HUES48 (cell line): Measurements from ENCODE around the gene MALRD1.

Experiments
- H3K27ac ChIP-seq: one replicate; pipeline ENCODE4 v1.7.0; 2013; ENCODE audit warnings: low read depth, low read length, inconsistent platforms
- H3K27me3 ChIP-seq: 2 replicates; pipeline ENCODE4 v1.6.1; 2013; ENCODE audit warnings: mild to moderate bottlenecking, low read length; ENCODE audit not compliant: control insufficient read depth, insufficient read depth
- H3K36me3 ChIP-seq: 2 replicates; pipeline ENCODE4 v1.6.1; 2013; ENCODE audit warnings: low read length; ENCODE audit not compliant: control insufficient read depth, insufficient read depth
- H3K4me1 ChIP-seq: 2 replicates; pipeline ENCODE4 v1.6.1; 2013; ENCODE audit warnings: mild to moderate bottlenecking, low read length; ENCODE audit not compliant: control insufficient read depth, insufficient read depth
- H3K4me3 ChIP-seq: 2 replicates; pipeline ENCODE4 v1.5.1; 2013; ENCODE audit warnings: mild to moderate bottlenecking, low read depth, low read length
- H3K9ac ChIP-seq: 2 replicates; pipeline ENCODE4 v1.6.1; 2013; ENCODE audit warnings: mild to moderate bottlenecking, low read depth, low read length, moderate library complexity
- H3K9me3 ChIP-seq: 2 replicates; pipeline ENCODE4 v1.6.1; 2013; ENCODE audit warnings: low read length; ENCODE audit not compliant: control insufficient read depth, insufficient read depth

Gene MALRD1

GRCh38 chr10:19043431-19043830 is 5.2 kb upstream of the MALRD1 start:
- Histone ChIP-seq H3K27ac (no peak overlapping the region), H3K9ac (no peak overlapping the region), H3K4me3 (no peak overlapping the region), H3K4me1 (no peaks in the 10 kb centered on the region), H3K36me3 (no peaks in the 10 kb centered on the region), H3K27me3 (no peaks in the 10 kb centered on the region), H3K9me3 (no peaks in the 10 kb centered on the region)

- Histone ChIP-seq H3K27ac (no peak overlapping the region), H3K4me3 (no peak overlapping the region), H3K4me1 (no peaks in the 10 kb centered on the region), H3K9ac (no peak overlapping the region), H3K27me3 (no peaks in the 10 kb centered on the region), H3K36me3 (no peaks in the 10 kb centered on the region), H3K9me3 (no peaks in the 10 kb centered on the region)
Measured at GRCh38 chr10:19046679-19047078, 1.9 kb upstream of the MALRD1 start.

- Histone ChIP-seq H3K27ac (no peak overlapping the region), H3K27me3 (no peaks in the 10 kb centered on the region), H3K36me3 (no peaks in the 10 kb centered on the region), H3K4me1 (no peaks in the 10 kb centered on the region), H3K9ac (no peak overlapping the region), H3K4me3 (no peak overlapping the region), H3K9me3 (no peaks in the 10 kb centered on the region)
Measured at GRCh38 chr10:19048891-19049290, 290 bp downstream of the MALRD1 start.

DNA sequence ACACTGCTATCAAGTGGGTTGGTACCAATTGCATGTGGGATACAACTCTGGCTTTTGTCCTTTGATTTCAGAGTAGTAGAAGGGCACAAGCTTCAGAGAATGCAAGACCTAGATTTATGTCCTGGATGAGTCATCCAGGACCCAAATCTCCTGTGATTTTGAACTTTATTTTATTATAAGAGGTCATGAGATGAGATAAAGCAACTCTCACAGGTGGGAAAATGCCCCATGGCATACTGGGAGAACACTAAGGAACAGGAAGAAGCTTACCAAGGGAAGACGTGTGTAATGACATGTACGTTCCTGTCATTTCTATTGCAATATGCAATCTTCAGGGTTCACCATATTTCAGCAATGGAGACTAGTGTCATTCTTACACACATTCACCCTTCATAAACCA is 966 bp downstream of the MALRD1 start:
- Histone ChIP-seq H3K27ac (no peak overlapping the region), H3K4me1 (no peaks in the 10 kb centered on the region), H3K36me3 (no peaks in the 10 kb centered on the region), H3K27me3 (no peaks in the 10 kb centered on the region), H3K4me3 (no peak overlapping the region), H3K9me3 (no peaks in the 10 kb centered on the region), H3K9ac (no peak overlapping the region)

- Histone ChIP-seq H3K36me3 (no peaks in the 10 kb centered on the region), H3K27me3 (no peaks in the 10 kb centered on the region), H3K4me3 (no peak overlapping the region), H3K4me1 (no peaks in the 10 kb centered on the region), H3K9ac (no peak overlapping the region), H3K27ac (no peak overlapping the region), H3K9me3 (no peaks in the 10 kb centered on the region)
Measured at GRCh38 chr10:19054289-19054835, 5.8 kb downstream of the MALRD1 start.

- Histone ChIP-seq H3K4me1 (peaks cover 7% of the 10 kb centered on the region; the same call in 1 of the 2 replicates), H3K27ac (no peak overlapping the region), H3K27me3 (no peaks in the 10 kb centered on the region), H3K36me3 (no peaks in the 10 kb centered on the region), H3K9me3 (no peaks in the 10 kb centered on the region), H3K4me3 (no peak overlapping the region), H3K9ac (no peak overlapping the region)
Measured at GRCh38 chr10:19058046-19058445, 9.4 kb downstream of the MALRD1 start.

GRCh38 chr10:19063986-19064385 is 15.4 kb downstream of the MALRD1 start:
- H3K9me3 ChIP-seq = no peaks in the 10 kb centered on the region
- no peak overlapping the region for H3K4me3 ChIP-seq
- H3K9ac ChIP-seq = no peak overlapping the region
- peaks cover 7% of the 10 kb centered on the region; the same call in 1 of the 2 replicates for H3K4me1 ChIP-seq
- H3K27ac ChIP-seq = no peak overlapping the region
- H3K27me3 ChIP-seq = no peaks in the 10 kb centered on the region
- no peaks in the 10 kb centered on the region for H3K36me3 ChIP-seq

- Histone ChIP-seq H3K27ac (no peak overlapping the region), H3K9me3 (no peaks in the 10 kb centered on the region), H3K4me3 (no peak overlapping the region), H3K36me3 (no peaks in the 10 kb centered on the region), H3K27me3 (no peaks in the 10 kb centered on the region), H3K4me1 (no peaks in the 10 kb centered on the region), H3K9ac (no peak overlapping the region)
Measured at GRCh38 chr10:19071946-19072345, 23.3 kb downstream of the MALRD1 start.

DNA sequence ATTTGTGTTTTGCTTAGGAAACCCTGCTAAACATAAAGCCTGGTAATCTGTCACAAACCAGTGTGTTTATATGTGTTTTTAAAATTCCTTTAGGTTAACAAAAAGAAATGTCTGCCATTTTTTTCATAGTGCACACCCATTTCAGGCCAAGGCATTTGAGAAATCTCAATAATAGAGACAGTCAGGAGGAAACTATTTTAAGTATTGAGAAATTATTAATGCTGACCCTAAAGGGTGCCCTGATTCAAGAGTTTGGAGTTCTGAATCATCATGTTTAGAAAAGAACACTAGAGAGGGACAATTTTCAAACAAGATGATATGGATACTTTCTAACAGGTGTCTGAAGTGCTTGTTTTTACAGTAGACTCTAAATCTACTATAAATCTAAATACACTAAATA is 28.7 kb downstream of the MALRD1 start:
- no peaks in the 10 kb centered on the region for H3K36me3 ChIP-seq
- no peak overlapping the region for H3K27ac ChIP-seq
- no peaks in the 10 kb centered on the region for H3K27me3 ChIP-seq
- H3K9me3 ChIP-seq = no peaks in the 10 kb centered on the region
- no peak overlapping the region for H3K4me3 ChIP-seq
- no peaks in the 10 kb centered on the region for H3K4me1 ChIP-seq
- no peak overlapping the region for H3K9ac ChIP-seq

DNA sequence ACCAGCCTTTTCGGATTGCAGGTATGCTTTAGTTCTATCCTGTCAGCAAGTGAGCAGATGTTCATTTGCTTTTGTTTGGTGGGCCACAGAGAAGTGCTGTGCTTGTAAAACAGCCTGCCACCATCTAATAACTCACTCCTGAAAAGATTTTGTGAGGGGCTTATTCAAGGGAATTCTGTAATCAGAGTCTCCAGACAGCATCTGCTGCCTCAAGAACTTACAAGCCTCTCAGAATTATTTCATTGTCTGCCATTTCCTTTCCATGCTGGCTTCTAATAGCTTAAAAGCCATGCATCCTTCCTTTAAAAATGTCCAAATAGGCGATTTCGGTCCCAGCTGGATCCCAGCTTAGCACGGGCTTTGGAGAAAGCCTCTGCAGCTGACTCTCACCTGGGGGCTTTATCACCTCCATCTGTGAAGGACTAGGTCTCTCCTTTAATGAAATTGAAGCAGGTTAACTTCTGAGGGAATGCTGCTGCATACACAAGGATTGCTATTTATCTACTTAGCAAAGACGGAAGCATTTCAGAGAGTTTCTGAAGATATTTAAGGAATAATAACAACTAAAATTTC is 48.0 kb downstream of the MALRD1 start:
- H3K4me1 ChIP-seq = peaks cover 8% of the 10 kb centered on the region
- H3K4me3 ChIP-seq = no peak overlapping the region
- no peaks in the 10 kb centered on the region for H3K27me3 ChIP-seq
- no peaks in the 10 kb centered on the region for H3K36me3 ChIP-seq
- H3K27ac ChIP-seq = no peak overlapping the region
- H3K9me3 ChIP-seq = peaks cover 3% of the 10 kb centered on the region; the same call in 1 of the 2 replicates
- no peak overlapping the region for H3K9ac ChIP-seq

DNA sequence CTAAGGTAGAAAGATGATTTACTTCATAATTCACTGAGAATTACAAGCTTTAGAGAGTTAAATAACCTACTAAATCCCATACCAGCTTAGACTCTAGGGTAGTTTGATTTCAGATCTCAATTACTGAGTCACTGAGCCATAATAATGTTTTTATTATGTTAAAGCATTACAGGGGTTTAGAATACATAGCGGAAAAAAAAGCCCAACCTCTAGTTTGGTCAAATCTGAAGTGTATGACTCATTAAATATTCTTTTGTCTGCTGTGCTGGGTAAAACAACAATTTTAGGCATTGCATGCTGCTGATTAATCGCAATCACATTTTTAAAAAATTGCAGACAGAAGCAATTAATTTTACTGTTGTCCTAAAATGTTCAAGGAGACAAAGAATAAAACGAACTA is 48.5 kb downstream of the MALRD1 start:
- Histone ChIP-seq H3K9ac (no peak overlapping the region), H3K27me3 (no peaks in the 10 kb centered on the region), H3K36me3 (no peaks in the 10 kb centered on the region), H3K9me3 (peaks cover 3% of the 10 kb centered on the region; the same call in 1 of the 2 replicates), H3K27ac (no peak overlapping the region), H3K4me3 (no peak overlapping the region), H3K4me1 (peaks cover 8% of the 10 kb centered on the region)
